CD14-positive monocyte (primary cell): ENCODE results near the gene SAP30L. TPM values are rescaled to one million over a fixed set of nuclear protein-coding genes. Genes with fewer than 3 reads are reported as not detected.

Source experiments
- DNase-seq, 3 donors: peaks; one replicate each; pipeline ENCODE4 v3.0.0-alpha.2; 2011 to 2022
- H2AFZ ChIP-seq: 2 replicates; pipeline ENCODE4 v1.6.0; 2012; ENCODE audit warnings: mild to moderate bottlenecking, low read depth, low read length, inconsistent platforms; ENCODE audit not compliant: insufficient read depth, poor library complexity, severe bottlenecking
- H3K27ac ChIP-seq, 2 donors: 1 replicate in 1 of 2; 2 replicates in 1 of 2; pipeline ENCODE4 v1.5.1; 2012 to 2013; ENCODE audit warnings: low read length in 2 of 2, control low read depth in 1 of 2, inconsistent platforms in 1 of 2, low read depth in 1 of 2, mild to moderate bottlenecking in 1 of 2
- H3K27me3 ChIP-seq, 2 donors: one replicate each; pipeline versions ENCODE4 v1.6.0 to v1.6.1; 2011 to 2013; ENCODE audit warnings: low read length in 2 of 2; ENCODE audit not compliant: control insufficient read depth in 2 of 2, insufficient read depth in 2 of 2
- H3K36me3 ChIP-seq, 2 donors: replicated peaks in 1 of 2; 1 replicate in 1 of 2; 2 replicates in 1 of 2; pipeline versions ENCODE4 v1.5.1 to v1.6.1; 2012 to 2013; ENCODE audit warnings: low read length in 2 of 2, control low read depth in 1 of 2, inconsistent platforms in 1 of 2, mild to moderate bottlenecking in 1 of 2; ENCODE audit not compliant: insufficient read depth in 2 of 2, control insufficient read depth in 1 of 2
- H3K4me1 ChIP-seq, 2 donors: 1 replicate in 1 of 2; 2 replicates in 1 of 2; pipeline versions ENCODE4 v1.5.1 to v1.6.1; 2012 to 2013; ENCODE audit warnings: low read length in 2 of 2, control low read depth in 1 of 2, inconsistent platforms in 1 of 2, mild to moderate bottlenecking in 1 of 2, moderate library complexity in 1 of 2; ENCODE audit not compliant: insufficient read depth in 2 of 2, control insufficient read depth in 1 of 2
- H3K4me2 ChIP-seq: replicated peaks from 2 replicates; pipeline ENCODE3; 2012; ENCODE audit warnings: low read length, moderate library complexity, mild to moderate bottlenecking; ENCODE audit not compliant: poor library complexity, severe bottlenecking; ENCODE audit errors: extremely low read depth
- H3K4me3 ChIP-seq, 3 experiments: fragments of 200-600 bp in 1 of 3; sonication (generic) in 1 of 3; replicated peaks in 1 of 3; 1 replicate in 2 of 3; 2 replicates in 1 of 3; pipeline ENCODE4 v1.5.1; 2011 to 2013; ENCODE audit warnings: low read length in 3 of 3, mild to moderate bottlenecking in 3 of 3, control low read depth in 2 of 3, low read depth in 2 of 3, inconsistent platforms in 1 of 3, moderate library complexity in 1 of 3
- H3K79me2 ChIP-seq: 2 replicates; pipeline ENCODE4 v1.6.0; 2012; ENCODE audit warnings: mild to moderate bottlenecking, control low read depth, inconsistent platforms, low read length, moderate library complexity; ENCODE audit not compliant: insufficient read depth
- H3K9ac ChIP-seq: 2 replicates; pipeline ENCODE4 v1.6.0; 2017; ENCODE audit warnings: low read length, mild to moderate bottlenecking; ENCODE audit not compliant: insufficient read depth, poor library complexity, severe bottlenecking
- H3K9me3 ChIP-seq, 2 donors: replicated peaks in 1 of 2; 1 replicate in 1 of 2; 2 replicates in 1 of 2; pipeline versions ENCODE4 v1.5.1 to v1.6.1; 2012 to 2013; ENCODE audit warnings: low read length in 2 of 2, control low read depth in 1 of 2; ENCODE audit not compliant: control insufficient read depth in 1 of 2, insufficient read depth in 1 of 2
- H4K20me1 ChIP-seq: 2 replicates; pipeline ENCODE4 v1.6.0; 2012; ENCODE audit warnings: mild to moderate bottlenecking, low read length, control low read depth, moderate library complexity; ENCODE audit not compliant: insufficient read depth
- H3K27ac Mint-ChIP-seq, 7 donors: one replicate each; pipeline ENCODE4 v1.8.0; 2020; ENCODE audit warnings: mild to moderate bottlenecking in 7 of 7, mixed read lengths in 7 of 7, moderate library complexity in 6 of 7, inconsistent platforms in 2 of 7
- H3K27me3 Mint-ChIP-seq, 3 donors: one replicate each; pipeline ENCODE4 v1.8.0; 2021 to 2022; ENCODE audit warnings: low read depth in 3 of 3, mild to moderate bottlenecking in 3 of 3, mixed read lengths in 3 of 3, moderate library complexity in 3 of 3, inconsistent platforms in 1 of 3
- H3K36me3 Mint-ChIP-seq, 2 donors: one replicate each; pipeline ENCODE4 v1.8.0; 2020; ENCODE audit warnings: mixed read lengths in 2 of 2, inconsistent platforms in 1 of 2, mild to moderate bottlenecking in 1 of 2
- H3K4me1 Mint-ChIP-seq: one replicate; pipeline ENCODE4 v1.8.0; 2020; ENCODE audit warnings: mild to moderate bottlenecking, mixed read lengths
- H3K4me3 Mint-ChIP-seq, 2 donors: one replicate each; pipeline ENCODE4 v1.8.0; 2020; ENCODE audit warnings: mild to moderate bottlenecking in 2 of 2, mixed read lengths in 2 of 2, moderate library complexity in 1 of 2
- H3K9me3 Mint-ChIP-seq, 7 donors: one replicate each; pipeline ENCODE4 v1.8.0; 2020 to 2022; ENCODE audit warnings: mixed read lengths in 7 of 7, mild to moderate bottlenecking in 6 of 7, moderate library complexity in 6 of 7, inconsistent platforms in 2 of 7
- CTCF ChIP-seq: fragments of 200-600 bp; IDR thresholded peaks from one replicate; pipeline ENCODE4 v1.8.0; 2022; ENCODE audit warnings: antibody characterized with exemption, mild to moderate bottlenecking
- WGBS: methylation state at CpG from one replicate; pipeline ENCODE4 v1.1.5; 2013; ENCODE audit warnings: missing lambda C conversion rate; ENCODE audit not compliant: insufficient coverage; 5-methylcytosine and 5-hydroxymethylcytosine counted together
- intact Hi-C, 2 donors: fragments of 100-400 bp; cut with micrococcal nuclease; formaldehyde crosslinking; loops; one replicate each; pipeline versions ENCODE4 v1.15.0 to v1.15.1; 2023
- polyA plus RNA-seq, 3 donors: library from polyadenylated mRNA; depleted of rRNA in 1 of 3; unstranded in 2 of 3; stranded (reverse) in 1 of 3; fragments of 300-500 nt in 2 of 3; fragments of >200 nt in 1 of 3; fragmentation: Illumina TruSeq in 2 of 3; gene quantifications; 1 replicate in 2 of 3; 2 replicates in 1 of 3; pipeline ENCODE4 v1.2.3, GENCODE V29; 2012 to 2021

SAP30L gene
- polyA plus RNA-seq, 3 donors: 21.1 to 36.1 (median 29.4) TPM

- H3K4me3 Mint-ChIP-seq: no peak overlapping the region
- H4K20me1 ChIP-seq: no peaks in the 10 kb centered on the region
- no peaks in the 10 kb centered on the region for H3K9me3 ChIP-seq
- no peak overlapping the region for H3K9ac ChIP-seq
- DNase-seq: no peak
- H3K4me1 ChIP-seq: no peaks in the 10 kb centered on the region
- no peak for TF ChIP-seq CTCF
- no peak overlapping the region for H3K27ac Mint-ChIP-seq
- intact Hi-C loops: no loop called here
- H3K79me2 ChIP-seq: no peaks in the 10 kb centered on the region
- H3K36me3 Mint-ChIP-seq: no peaks in the 10 kb centered on the region
- 100% methylated on average over 2 of the region's 2 CpGs for WGBS
- no peak overlapping the region for H3K4me3 ChIP-seq
- no peak overlapping the region for H3K27ac ChIP-seq
- H3K9me3 Mint-ChIP-seq: peaks cover 0 to 5% (median 0%) of the 10 kb centered on the region in 7 donors
- H2AFZ ChIP-seq: no peak overlapping the region
- H3K27me3 ChIP-seq: peaks cover 0 to 7% of the 10 kb centered on the region in 2 donors
- H3K27me3 Mint-ChIP-seq: peaks cover 3 to 9% (median 8%) of the 10 kb centered on the region in 3 donors
- H3K36me3 ChIP-seq: no peaks in the 10 kb centered on the region
- no peak overlapping the region for H3K4me2 ChIP-seq
- H3K4me1 Mint-ChIP-seq: no peaks in the 10 kb centered on the region
Measured at GRCh38 chr5:154503698-154504039, 57.9 kb downstream of the SAP30L start.

DNA sequence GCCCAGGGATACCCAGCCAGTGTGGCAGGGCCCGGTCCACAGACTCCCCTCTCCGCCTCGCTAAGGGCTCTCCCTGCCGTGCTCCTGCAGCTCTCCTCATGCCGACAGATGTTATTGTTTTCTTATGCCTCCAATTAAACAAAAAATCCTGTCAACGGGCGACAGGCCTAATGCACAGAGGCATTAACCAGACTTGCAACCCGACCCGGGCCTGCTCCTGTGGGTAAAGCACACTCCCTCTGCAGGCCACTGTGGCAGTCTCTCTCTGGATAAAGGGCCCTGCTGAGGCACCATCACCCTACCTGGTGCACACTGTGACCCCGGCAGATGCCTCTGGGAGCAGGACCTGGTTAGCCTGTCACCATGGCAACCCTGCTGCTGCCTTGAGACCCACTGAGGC is 59.8 kb downstream of the SAP30L start:
- Mint-ChIP-seq H3K27me3 (peaks cover 6 to 12% (median 11%) of the 10 kb centered on the region in 3 donors), H3K27ac (no peak overlapping the region)
- 83% methylated on average over 10 of the region's 10 CpGs for WGBS

More for the DNA sequence above, 59.8 kb downstream of the SAP30L start:
- no peak overlapping the region for H2AFZ ChIP-seq
- no peaks in the 10 kb centered on the region for H3K36me3 ChIP-seq
- no peak overlapping the region for H3K4me3 ChIP-seq
- Mint-ChIP-seq H3K36me3 (no peaks in the 10 kb centered on the region), H3K4me1 (no peaks in the 10 kb centered on the region), H3K4me3 (no peak overlapping the region), H3K9me3 (peaks cover 0 to 5% (median 0%) of the 10 kb centered on the region in 7 donors)
- no peaks in the 10 kb centered on the region for H3K4me1 ChIP-seq
- H3K27me3 ChIP-seq: peaks cover 0 to 7% of the 10 kb centered on the region in 2 donors
- no peak for DNase-seq
- no peaks in the 10 kb centered on the region for H3K9me3 ChIP-seq
- intact Hi-C loops: no loop called here
- H3K9ac ChIP-seq: no peak overlapping the region
- H3K79me2 ChIP-seq: no peaks in the 10 kb centered on the region
- H3K4me2 ChIP-seq: no peak overlapping the region
- no peak for TF ChIP-seq CTCF
- H4K20me1 ChIP-seq: no peaks in the 10 kb centered on the region
- H3K27ac ChIP-seq: no peak overlapping the region
